Gastroesophageal sphincter (tissue), 3 donors: ENCODE measurements around the gene SSBP3.

Source experiments
- POLR2A ChIP-seq, 2 donors: fragments of 450-650 bp; IDR thresholded peaks; one replicate each; pipeline ENCODE4 v1.6.1; 2017; ENCODE audit warnings: antibody characterized with exemption in 2 of 2, mild to moderate bottlenecking in 2 of 2, moderate library complexity in 1 of 2
- POLR2AphosphoS5 ChIP-seq: sonication (generic); formaldehyde crosslinking; IDR thresholded peaks from one replicate; pipeline ENCODE4 v1.6.1; 2017; ENCODE audit warnings: antibody characterized with exemption
- TF ChIP-seq, protein P1 (sequence below), 4 experiments: fragments of 200-600 bp in 2 of 4; fragments of 450-650 bp in 2 of 4; sonication (generic) in 1 of 4; IDR thresholded peaks; one replicate each; pipeline ENCODE4 v1.5.1; 2017 to 2019; ENCODE audit warnings: antibody characterized with exemption in 4 of 4, mild to moderate bottlenecking in 2 of 4, moderate library complexity in 2 of 4

DNA sequence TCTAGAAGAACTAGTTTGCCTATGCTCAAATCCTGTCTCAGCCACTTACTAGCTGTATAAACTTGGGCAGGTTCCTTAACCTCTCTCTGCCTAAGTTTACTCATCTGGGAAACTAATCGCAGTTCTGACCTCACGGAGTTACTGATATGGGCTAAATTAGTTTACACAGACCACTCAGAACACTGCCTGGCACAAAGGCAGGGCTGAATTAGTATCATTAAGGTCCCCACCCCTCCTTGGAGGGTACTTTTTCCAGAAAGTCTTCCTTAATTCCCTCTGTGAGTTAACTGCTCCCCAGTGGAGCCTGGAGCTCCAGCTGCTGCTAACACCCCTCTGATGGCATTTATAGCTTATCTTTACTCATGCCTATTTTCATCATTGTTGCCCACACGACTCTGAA, 40.3 kb downstream of the SSBP3 start:
- TF ChIP-seq POLR2AphosphoS5 = no peak
- TF ChIP-seq, protein P1, sequence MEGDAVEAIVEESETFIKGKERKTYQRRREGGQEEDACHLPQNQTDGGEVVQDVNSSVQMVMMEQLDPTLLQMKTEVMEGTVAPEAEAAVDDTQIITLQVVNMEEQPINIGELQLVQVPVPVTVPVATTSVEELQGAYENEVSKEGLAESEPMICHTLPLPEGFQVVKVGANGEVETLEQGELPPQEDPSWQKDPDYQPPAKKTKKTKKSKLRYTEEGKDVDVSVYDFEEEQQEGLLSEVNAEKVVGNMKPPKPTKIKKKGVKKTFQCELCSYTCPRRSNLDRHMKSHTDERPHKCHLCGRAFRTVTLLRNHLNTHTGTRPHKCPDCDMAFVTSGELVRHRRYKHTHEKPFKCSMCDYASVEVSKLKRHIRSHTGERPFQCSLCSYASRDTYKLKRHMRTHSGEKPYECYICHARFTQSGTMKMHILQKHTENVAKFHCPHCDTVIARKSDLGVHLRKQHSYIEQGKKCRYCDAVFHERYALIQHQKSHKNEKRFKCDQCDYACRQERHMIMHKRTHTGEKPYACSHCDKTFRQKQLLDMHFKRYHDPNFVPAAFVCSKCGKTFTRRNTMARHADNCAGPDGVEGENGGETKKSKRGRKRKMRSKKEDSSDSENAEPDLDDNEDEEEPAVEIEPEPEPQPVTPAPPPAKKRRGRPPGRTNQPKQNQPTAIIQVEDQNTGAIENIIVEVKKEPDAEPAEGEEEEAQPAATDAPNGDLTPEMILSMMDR (IDR thresholded peaks at IDR 0.05) = no peak
- no peak for TF ChIP-seq POLR2A (IDR thresholded peaks at IDR 0.05)
